Loucy (cell line): ENCODE measurements around the gene KANSL2.

Experiments
- CTCF ChIP-seq: fragments of 200-600 bp; sonication (generic); conservative IDR thresholded peaks from 2 replicates; pipeline ENCODE4 v1.5.1; 2014; ENCODE audit warnings: mild to moderate bottlenecking, antibody characterized with exemption, low read length
- EZH2phosphoT487 ChIP-seq: fragments of 200-600 bp; IDR thresholded peaks from 2 replicates; pipeline ENCODE4 v1.6.1; 2018; ENCODE audit warnings: antibody characterized with exemption, mild to moderate bottlenecking, moderate library complexity, borderline replicate concordance

GRCh38 chr12:48659863-48660262, 22.2 kb downstream of the KANSL2 start:
- TF ChIP-seq CTCF (no peak), EZH2phosphoT487 (no peak)
